Erythroblast (primary cell): Measurements from ENCODE around the gene RAD18.

ENCODE experiments used
- GATA1 ChIP-seq: IDR thresholded peaks from 2 replicates; pipeline ENCODE4 v1.6.1; 2011; ENCODE audit warnings: low read depth, mild to moderate bottlenecking, control low read depth, low read length, moderate library complexity
- POLR2A ChIP-seq: IDR thresholded peaks from 2 replicates; pipeline ENCODE4 v1.6.1; 2011; ENCODE audit warnings: mild to moderate bottlenecking, low read length

DNA sequence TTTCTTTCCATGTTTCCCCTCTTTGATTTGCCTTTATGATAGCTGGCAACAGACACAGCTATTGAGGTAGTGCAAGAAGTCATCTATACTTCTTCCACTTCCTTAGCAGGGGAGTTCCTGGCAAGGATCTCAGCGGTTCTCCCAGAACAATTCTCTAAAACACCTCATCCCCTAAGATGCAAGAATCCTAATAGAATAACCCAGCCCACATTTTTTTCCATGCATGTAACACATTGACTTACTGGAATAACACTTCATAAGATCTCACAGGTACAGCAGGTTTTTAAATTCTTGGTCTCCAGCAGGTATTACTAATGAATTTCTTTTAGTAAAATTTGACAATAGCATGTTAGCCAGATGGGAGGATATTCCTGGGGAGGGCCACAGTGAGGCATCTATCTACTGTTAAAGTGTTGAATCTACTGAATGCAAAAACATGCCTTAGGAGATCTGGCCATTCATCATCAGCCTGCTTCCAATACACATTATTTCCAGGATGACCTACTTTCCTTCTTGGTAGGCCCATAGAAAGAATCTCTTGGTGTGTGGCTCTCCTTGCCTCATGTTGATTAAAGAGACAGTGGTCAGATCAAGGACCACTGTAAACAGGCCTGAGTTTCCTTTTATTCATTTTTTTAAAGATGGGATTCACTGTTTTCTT lies 78.5 kb downstream of the RAD18 start:
- no peak for TF ChIP-seq POLR2A
- no peak for TF ChIP-seq GATA1
